HFF-Myc (cell line): ENCODE results near the gene DYNLT3.

ENCODE experiments used
- DNase-seq: peaks from one replicate; pipeline ENCODE4 v3.0.0-alpha.2; 2011; ENCODE audit warnings: low read depth; ENCODE audit errors: extremely low read depth
- H3K4me3 ChIP-seq: replicated peaks from 2 replicates; pipeline ENCODE4 v1.5.1; 2011; ENCODE audit warnings: low read depth, mild to moderate bottlenecking, control low read depth, low read length
- CTCF ChIP-seq: IDR thresholded peaks from 2 replicates; pipeline ENCODE4 v1.5.1; 2012; ENCODE audit warnings: mild to moderate bottlenecking, low read depth, low read length, control low read depth; ENCODE audit errors: missing control alignments

DYNLT3 gene

GRCh38 chrX:37846558-37846933 lies 825 bp downstream of the DYNLT3 start:
- no peak for DNase-seq
- peak overlapping the region; percentile 55 for H3K4me3 ChIP-seq
- TF ChIP-seq CTCF: no peak

- H3K4me3 ChIP-seq: no peak overlapping the region
- DNase-seq: no peak
Measured at GRCh38 chrX:37846141-37846540, 1.2 kb downstream of the DYNLT3 start.

GRCh38 chrX:37844622-37845021 lies 2.7 kb downstream of the DYNLT3 start:
- H3K4me3 ChIP-seq: no peak overlapping the region
- DNase-seq: no peak
- no peak for TF ChIP-seq CTCF

More at GRCh38 chrX:37846141-37846540, 1.2 kb downstream of the DYNLT3 start:
- no peak for TF ChIP-seq CTCF

GRCh38 chrX:37840931-37841330 lies 6.4 kb downstream of the DYNLT3 start:
- no peak for DNase-seq
- no peak overlapping the region for H3K4me3 ChIP-seq
- no peak for TF ChIP-seq CTCF

GRCh38 chrX:37834937-37835336 lies 12.4 kb downstream of the DYNLT3 start:
- H3K4me3 ChIP-seq: no peak overlapping the region
- no peak for TF ChIP-seq CTCF
- DNase-seq: no peak

- H3K4me3 ChIP-seq: no peak overlapping the region
- no peak for DNase-seq
- no peak for TF ChIP-seq CTCF
Measured at GRCh38 chrX:37830371-37830770, 17.0 kb downstream of the DYNLT3 start.

GRCh38 chrX:37829721-37830120 lies 17.6 kb downstream of the DYNLT3 start:
- TF ChIP-seq CTCF: no peak
- no peak overlapping the region for H3K4me3 ChIP-seq
- no peak for DNase-seq
